ENCODE data around the gene RASAL2.
A peak's percentile ranks its signal among the peaks of the same experiment; 100 is the strongest.

The RASAL2 gene

GRCh38 chr1:178093951-178094738 is at the start of gene RASAL2:
Gene RASAL2, plus strand, starts transcription at chr1:178094104. Its CDS starts 389 bp downstream, at chr1:178094493.
- peak; percentile 52 for DNase-seq

GRCh38 chr1:178046591-178047270 is 47.2 kb upstream of the RASAL2 start:
- DNase-seq, result no peak

- no peak for DNase-seq
Measured at GRCh38 chr1:178047403-178048093, 46.4 kb upstream of the RASAL2 start.

GRCh38 chr1:178048426-178048825 is 45.5 kb upstream of the RASAL2 start:
- no peak for DNase-seq

- DNase-seq, result no peak
Measured at GRCh38 chr1:178048883-178049282, 45.0 kb upstream of the RASAL2 start.

GRCh38 chr1:178050084-178050483 is 43.8 kb upstream of the RASAL2 start:
- no peak for DNase-seq

- DNase-seq, result no peak
Measured at GRCh38 chr1:178051071-178051470, 42.8 kb upstream of the RASAL2 start.

- DNase-seq, result no peak
Measured at GRCh38 chr1:178052650-178053461, 41.0 kb upstream of the RASAL2 start.

GRCh38 chr1:178055093-178055492 is 38.8 kb upstream of the RASAL2 start:
- peak; percentile 71 for DNase-seq

- DNase-seq, result peak; percentile 27
Measured at GRCh38 chr1:178055779-178056471, 38.0 kb upstream of the RASAL2 start.

- DNase-seq, result no peak
Measured at GRCh38 chr1:178057141-178057765, 36.7 kb upstream of the RASAL2 start.

GRCh38 chr1:178057912-178058534 is 35.9 kb upstream of the RASAL2 start:
- DNase-seq, result no peak

GRCh38 chr1:178060789-178061556 is 32.9 kb upstream of the RASAL2 start:
- DNase-seq, result no peak

GRCh38 chr1:178061620-178062019 is 32.3 kb upstream of the RASAL2 start:
- no peak for DNase-seq

GRCh38 chr1:178064191-178064821 is 29.6 kb upstream of the RASAL2 start:
- no peak for DNase-seq

GRCh38 chr1:178065250-178065649 is 28.7 kb upstream of the RASAL2 start:
- DNase-seq, result no peak

GRCh38 chr1:178066296-178066907 is 27.5 kb upstream of the RASAL2 start:
- DNase-seq, result no peak

GRCh38 chr1:178066908-178067614 is 26.8 kb upstream of the RASAL2 start:
- DNase-seq, result peak; percentile 20

GRCh38 chr1:178071811-178072210 is 22.1 kb upstream of the RASAL2 start:
- DNase-seq, result no peak

All from hematopoietic multipotent progenitor cell treated with erythropoietin and hydrocortisone succinate and interleukin-3 and kit ligand, for 6 days (in vitro differentiated cells).